ENCODE data around the gene KRTAP10-10.

KRTAP10-10 gene

DNA sequence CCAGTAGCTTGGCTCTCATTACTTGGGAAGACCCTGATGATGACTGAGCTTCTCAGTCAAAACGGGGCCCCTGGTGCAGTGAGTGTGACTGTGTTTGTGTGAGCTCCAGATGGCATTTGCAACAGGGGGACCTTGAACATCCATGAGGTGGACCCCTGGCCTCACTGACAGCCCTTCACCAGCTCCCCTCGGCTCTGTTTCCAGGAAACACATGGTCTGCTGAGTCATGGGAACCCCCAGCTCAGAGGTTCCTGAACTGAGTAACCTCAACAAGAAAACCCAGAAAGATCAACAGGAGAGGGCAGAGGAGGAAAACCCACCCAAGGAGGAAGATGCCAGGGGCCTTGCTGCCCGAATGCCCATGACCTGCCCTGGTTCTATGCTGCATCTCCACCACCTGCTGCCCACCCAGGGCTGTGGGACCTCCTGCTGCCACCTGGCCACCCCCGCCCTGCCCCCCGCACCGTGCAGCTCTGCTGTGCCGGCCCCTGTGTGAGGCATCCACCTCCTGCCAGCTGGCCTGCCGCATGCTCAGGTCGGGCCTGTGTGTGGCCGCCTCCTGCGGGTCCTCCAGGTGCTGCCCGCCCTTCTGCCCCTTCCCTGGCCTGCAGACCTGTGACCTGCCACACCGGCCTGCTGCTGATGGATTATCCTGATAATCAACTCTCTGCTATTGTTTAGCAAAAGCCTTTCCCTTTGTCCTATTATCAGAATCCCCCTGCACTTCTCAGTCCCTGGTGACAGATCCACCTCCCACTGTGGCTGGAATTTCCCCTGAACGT lies 49.0 kb downstream of the KRTAP10-10 start:
- no peak for DNase-seq

DNA sequence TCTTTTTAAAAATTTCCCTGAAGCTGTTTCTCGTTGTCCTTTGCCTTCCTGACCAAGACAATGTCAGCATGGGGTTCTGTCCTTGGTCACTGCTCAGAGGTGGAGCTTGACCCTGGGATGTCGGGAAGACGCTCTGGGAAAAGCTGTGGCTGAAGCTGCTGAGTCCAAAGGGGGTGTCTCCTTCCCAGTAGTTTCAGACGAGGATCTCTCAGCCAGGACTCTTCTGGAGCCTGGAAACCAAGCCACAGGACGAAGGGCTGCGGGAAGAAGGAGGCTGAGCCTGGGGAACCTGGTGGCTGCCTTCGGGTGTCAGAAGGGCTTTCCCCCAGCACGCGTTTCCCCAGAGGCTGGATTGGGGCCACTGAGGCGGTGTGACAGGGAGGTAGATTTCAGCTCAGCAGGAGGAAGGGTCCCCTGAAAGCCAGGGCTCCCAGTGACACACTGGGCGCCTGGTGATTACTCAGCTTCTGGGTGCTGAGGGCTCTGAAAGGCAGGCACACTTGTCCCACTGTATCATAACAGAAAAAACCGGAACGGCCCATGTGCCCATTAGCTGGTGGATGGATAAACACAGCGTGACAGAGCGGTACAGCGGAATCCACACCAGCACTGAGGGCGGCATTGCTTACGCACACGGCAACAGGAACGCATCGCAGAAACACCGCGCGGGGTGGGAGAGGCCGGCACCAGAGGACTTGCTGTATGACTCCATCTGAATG lies 49.8 kb downstream of the KRTAP10-10 start:
- DNase-seq = no peak

DNA sequence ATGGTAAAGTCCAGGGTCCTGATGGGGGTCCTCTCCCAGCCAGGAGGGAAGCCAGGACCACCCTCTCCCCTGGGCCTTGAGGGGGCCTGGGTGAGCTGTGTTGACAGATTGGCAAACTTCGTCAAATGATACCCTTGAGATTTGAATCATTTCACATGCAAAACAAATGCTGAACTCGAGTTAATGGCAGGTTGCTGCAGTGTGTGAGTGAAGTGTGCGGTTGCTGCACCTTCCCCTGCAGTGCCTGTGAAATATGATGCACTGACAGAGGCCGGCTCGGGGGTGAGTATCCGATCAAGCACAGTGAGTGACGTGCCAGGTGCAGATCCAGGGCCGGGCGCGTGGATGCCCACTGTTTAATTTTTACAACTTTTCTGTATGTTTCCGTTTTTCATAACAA lies 50.5 kb downstream of the KRTAP10-10 start:
- no peak for DNase-seq
